ENCODE results near the gene GNB1L. TPM values are rescaled to one million over a fixed set of nuclear protein-coding genes. Genes with fewer than 3 reads are reported as not detected.
"Not testable (repeated sequence)": the region's sequence is repeated elsewhere in the genome, so short reads cannot be mapped to it uniquely, and the experiment has no call there.

Gene GNB1L
- total RNA-seq, 2 donors from 2014 or later, result 2.5 to 4.5 TPM

DNA sequence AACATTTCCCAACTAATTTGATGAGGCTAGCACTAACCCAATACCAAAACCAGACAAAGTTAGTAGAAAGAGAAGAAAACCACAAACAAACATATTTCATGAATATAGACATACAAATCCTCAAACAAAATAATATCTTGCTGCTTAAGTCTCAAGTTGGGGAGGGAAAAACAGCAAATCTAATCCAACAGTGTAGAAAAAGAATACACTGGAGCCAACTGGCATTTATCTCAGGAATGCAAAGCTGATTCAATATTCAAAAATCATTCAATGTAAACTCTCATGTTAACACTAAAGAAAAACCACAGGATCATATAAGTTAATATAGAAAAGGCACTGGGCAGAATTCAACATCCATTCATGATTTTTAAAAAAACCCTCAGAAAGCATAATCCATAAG lies 18.2 kb downstream of the GNB1L start:
- no peak for DNase-seq
- ATAC-seq, result no peak
- intact Hi-C loops (cut with DNase I), result no loop called here

- ATAC-seq (no peak), DNase-seq (no peak)
- intact Hi-C loops (cut with DNase I), result no loop called here
Measured at GRCh38 chr22:19834599-19834998, 20.1 kb downstream of the GNB1L start.

GRCh38 chr22:19833327-19833726 lies 21.3 kb downstream of the GNB1L start:
- intact Hi-C loops (cut with DNase I); ATAC-seq; DNase-seq: not testable (repeated sequence)

- DNase-seq (no peak), ATAC-seq (no peak)
- intact Hi-C loops (cut with DNase I), result no loop called here
Measured at GRCh38 chr22:19832476-19833108, 22.1 kb downstream of the GNB1L start.

GRCh38 chr22:19831979-19832378 lies 22.7 kb downstream of the GNB1L start:
- DNase-seq; intact Hi-C loops (cut with DNase I); ATAC-seq: not testable (repeated sequence)

DNA sequence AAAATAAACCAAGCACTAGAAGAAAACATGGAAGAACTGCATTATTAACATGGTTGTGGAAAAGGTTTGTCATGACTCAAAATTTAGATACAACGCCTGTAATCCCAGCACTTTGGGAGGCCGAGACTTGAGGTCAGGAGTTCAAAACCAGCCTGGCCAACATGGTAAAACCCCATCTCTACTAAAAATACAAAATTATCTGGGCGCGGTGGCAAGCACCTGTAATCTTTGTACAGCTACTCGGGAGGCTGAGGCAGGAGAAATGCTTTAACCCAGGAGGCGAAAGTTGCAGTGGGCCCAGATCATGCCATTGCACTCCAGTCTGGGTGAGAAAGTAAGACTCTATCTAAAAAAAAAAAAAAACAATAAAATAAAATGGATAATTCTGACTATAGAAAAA lies 23.7 kb downstream of the GNB1L start:
- DNase-seq (no peak), ATAC-seq (no peak)
- intact Hi-C loops (cut with DNase I), result no loop called here

DNA sequence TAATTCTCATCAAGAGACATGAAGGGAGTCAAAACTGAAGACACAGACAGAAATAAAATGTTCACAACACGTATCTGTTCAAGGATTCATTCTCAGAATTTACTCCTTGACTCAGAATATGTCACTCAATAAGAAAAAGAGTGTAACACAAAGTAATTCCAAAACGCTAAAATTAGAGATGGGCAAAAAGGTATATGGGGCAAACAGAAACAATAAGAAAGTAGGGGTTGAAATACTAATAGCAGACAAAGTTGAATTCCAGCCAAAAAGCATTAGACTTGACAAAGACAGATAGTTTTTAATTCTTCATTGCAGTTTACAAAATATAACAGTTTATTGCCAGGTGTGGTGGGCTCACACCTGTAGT lies 26.7 kb downstream of the GNB1L start:
- intact Hi-C loops (cut with DNase I), result no loop called here
- no peak for ATAC-seq
- DNase-seq, result no peak

DNA sequence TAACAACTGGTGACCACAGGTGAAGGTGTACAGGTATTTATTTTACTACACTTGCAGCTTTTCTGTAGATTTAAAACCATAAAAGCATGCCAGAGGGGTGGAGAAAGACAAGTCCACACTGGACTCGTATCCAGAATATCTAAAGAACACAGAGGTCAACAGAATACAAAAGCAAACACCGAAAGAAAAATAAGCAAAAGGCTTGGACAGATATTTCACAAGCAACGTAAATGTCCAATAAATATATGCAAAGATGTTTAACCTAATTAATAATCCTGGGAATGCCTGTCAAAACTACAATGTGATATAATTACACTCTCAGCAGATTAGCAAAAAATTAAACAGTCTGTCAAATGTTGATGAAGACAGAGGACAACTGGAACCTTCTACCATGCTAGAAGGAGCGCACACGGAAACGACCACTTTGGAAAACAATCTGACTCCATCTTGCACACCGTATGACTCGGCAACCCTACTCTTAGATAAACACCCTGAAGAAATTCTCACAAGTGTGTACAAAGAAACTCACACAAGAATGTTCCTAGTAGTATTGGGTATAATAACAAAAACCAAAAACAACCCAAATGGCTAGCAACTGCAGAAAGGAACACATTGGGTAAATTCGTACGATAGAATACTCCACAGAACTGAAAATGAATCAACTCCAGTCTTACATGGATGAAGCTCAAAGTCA lies 27.2 kb downstream of the GNB1L start:
- no peak for DNase-seq
- ATAC-seq, result no peak
- intact Hi-C loops (cut with DNase I), result no loop called here

DNA sequence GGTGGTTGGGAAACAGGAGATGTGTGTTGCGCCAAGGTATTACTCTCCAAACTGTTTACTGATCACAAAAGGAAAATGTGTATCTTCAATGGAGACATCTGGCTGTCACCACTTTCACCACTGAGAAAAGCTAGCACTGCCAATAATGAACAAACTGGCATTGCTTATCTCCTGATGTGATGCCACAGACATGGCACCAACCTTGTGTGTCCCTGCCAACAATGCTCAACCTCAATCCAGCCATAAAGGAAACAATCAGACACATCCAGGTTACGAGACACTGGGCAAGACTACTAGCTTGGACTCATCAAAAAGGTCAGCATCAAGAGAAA lies 28.1 kb downstream of the GNB1L start:
- DNase-seq, result no peak
- ATAC-seq, result no peak
- intact Hi-C loops (cut with DNase I), result no loop called here

DNA sequence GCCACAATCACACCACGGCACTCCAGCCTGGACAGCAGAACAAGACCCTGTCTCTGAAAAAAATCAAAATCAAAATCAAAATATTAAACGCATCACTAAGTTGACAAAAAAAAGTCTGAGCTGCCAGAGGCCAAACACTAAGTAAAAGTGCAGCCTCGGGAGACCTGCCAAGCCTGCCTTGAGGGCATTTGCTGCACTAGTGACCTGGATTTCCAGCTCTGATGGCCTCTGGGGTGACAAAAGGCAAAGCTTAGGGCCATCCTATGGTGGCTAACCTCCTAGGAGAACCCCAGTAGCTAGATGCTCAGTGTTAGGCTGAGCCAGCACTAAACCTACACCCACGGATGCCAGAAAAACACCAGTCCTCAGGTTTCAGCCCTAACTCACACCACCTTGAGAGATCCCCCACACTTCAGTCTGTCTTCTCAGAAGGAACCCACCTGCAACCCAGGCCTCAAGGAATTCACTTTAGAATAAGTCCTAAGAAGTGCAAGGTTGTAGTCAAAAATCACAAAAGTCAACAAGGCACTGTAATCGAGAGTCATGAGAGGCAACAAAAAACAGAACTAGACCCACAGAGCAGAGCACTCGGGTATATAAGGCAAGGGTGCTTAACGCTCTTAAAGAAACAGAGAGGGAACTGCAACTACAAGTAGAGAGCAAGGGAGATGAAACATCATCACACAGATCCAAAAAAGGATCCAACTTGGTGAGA lies 28.6 kb downstream of the GNB1L start:
- DNase-seq (no peak), ATAC-seq (no peak)
- intact Hi-C loops (cut with DNase I), result no loop called here

- intact Hi-C loops (cut with DNase I), result no loop called here
- no peak for ATAC-seq
- no peak for DNase-seq
Measured at GRCh38 chr22:19824926-19825339, 29.7 kb downstream of the GNB1L start.

DNA sequence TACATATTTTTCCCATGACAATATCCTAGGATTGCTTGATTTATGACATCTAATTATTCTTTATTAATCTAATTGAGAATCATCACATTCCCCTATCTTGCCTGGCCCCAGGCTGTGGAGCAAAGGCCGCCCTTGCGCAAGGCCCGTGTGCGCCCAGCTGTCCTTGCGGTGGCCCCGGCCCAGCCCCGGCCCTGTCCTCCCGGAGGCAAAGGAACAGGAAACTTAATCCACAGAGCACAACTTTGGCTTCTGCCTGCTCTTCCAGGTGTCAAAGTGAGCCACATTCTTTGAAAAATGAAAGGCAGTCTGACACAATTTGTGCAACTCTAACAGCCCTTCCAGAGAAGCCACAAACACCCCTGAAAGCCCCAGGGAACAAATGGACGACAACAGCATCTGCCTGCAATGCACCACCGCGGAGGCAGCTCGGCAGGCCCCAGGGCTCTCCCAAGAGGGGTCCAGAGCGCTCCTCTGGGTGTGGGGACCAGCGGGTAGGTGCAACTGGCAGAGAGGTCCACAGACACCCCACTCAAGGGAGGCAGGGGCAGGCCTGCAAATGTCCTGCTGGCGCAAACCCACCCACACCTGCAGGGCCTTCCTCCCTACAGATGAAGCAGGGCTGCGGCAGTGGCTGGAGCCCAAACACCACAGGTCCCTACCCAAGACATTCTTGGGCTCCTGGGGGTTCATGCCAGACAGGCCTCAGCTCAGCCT lies 30.3 kb downstream of the GNB1L start:
- no peak for DNase-seq
- intact Hi-C loops (cut with DNase I), result no loop called here
- no peak for ATAC-seq

- intact Hi-C loops (cut with DNase I), result no loop called here
- DNase-seq (no peak), ATAC-seq (no peak)
Measured at GRCh38 chr22:19823902-19824211, 30.8 kb downstream of the GNB1L start.

DNA sequence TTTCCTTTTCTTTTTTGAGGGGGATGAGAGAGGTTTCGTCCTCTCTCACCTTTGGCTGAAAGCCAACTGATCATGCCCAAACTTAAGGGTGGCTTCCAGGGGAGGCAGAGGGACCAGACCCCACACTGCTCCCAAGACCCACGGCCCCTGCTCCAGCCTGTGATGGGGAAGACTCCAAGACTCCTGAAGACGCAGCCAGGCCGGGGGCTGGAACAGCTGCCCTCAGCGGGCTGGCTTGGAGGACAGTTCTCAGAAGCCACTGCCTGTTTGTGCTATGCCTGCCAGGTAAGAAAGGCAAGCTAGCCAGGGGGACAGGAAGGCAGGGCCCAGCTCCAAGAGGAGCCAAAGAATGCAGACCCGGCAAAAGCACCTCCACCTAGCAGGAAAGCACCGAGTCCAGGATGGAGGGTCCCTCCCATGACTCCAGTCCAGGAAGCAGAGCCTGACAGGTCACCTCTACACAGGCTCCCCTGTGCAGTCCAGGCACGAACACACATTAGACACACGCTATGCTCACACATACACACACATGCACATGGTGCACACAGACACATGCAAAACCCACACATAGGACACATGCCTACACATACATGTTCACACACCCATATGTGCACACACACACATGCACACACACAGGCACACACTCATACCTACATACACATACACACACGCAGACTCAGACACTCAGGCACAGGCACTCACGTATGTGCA lies 31.3 kb downstream of the GNB1L start:
- DNase-seq, result no peak
- no peak for ATAC-seq
- intact Hi-C loops (cut with DNase I), result no loop called here

DNA sequence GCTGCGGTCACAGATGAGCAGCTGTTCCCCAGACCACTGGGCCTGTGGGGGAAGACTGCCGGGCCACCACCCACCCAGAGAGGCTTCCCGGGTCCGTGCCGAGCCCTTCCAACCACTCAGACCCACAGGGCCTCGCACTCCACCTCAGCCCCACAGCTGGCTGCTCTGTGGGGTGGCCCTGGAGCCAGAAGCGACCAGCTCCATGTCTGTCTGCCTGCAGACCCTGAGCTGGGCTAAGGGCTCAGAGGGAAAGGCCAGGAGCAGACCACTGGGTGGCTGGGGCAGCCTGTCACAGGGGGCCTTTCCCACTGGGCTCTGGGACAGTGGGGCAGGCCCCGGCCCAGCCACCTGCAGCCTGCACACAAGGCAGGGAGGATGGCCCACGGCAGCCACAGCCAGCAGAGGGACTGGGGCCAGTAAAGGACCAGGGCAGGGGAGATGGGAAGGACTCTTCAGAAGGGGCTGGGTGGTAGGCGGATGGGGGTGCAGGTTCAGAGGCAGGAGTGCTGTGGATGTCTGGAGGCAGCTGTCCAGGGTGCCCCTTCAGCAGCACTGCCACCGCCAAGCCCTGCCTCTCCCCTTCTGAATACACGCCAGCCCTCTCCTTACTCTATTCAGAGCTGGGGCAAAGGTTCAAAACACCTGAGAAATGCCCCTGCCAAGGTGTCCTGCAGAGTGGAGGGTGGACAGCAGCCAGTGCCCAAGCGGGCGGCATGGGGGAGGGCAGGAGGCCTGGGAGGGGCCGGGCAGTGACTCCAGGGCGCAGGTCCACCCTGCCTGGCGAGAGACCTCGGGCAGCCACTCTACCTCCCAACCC lies 32.2 kb downstream of the GNB1L start:
- intact Hi-C loops (cut with DNase I), result no loop called here
- ATAC-seq (no peak), DNase-seq (no peak)

DNA sequence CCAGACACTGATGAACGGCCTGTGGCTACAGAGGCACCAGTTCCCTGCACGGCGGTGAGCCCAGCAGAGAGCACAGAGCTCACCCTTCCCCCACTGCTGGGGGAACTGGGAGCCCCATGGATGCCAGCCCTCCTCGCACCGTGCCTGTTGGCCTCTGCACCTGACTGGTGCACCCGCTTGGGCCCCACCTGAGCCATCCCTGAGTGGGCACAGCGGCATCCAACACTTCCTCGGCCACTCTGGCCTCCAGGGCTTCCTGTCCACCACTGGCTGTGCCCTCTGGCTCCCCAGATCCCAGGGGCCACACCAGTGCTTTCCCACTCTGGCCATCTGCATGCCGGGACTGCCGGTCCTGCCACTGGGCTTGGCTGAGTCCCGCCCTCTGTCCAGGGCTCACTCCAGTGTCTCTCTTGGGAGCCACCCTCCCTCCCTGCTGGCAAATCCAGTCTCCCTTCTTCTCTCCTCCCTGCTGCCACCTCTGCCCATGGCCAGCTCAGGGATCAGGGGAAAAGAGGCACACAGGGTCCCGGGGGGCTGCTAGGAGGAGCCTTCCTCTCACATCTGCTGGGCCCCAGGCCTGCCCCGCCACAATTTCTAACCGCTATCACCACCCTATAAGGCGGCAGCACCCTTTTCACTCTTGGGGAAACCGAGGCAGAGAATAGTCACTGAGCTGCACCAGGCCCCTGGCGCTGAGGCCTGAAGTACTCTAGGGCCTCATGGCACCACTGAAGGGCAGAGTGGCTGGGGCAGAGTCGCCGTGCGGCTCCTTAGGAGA lies 33.0 kb downstream of the GNB1L start:
- no peak for ATAC-seq
- DNase-seq, result no peak
- intact Hi-C loops (cut with DNase I), result no loop called here

DNA sequence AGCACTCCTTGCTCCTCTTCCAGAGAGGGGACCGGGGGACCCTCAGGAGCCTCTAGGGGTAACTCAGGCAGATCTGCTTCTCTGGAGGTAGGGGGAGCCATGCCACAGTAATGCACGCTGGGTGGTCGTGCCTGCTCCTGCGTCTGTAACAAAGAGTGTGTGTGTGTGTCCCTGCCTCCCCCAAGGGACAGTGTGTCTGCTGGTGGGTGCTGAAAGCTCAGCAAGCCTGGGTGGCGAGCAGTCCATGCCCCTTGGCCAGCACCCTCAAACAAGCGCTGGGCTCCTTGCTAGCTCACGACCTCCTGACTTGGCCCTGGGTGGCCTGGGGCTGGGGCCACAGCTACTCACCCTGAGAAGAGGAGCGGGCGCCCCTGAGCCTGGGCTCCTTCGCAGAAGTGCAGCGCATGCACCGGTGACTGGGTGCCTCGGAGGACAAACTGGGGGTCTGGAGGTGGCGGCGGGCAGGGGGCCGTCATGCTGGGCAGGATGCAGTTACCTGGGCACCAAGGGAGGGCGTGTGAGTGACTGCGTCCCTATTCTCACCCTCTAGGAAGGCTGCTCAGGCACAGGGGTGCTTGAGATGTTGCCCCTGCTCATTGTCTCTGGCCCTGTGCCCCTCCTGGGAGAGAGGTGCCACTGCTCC lies 33.7 kb downstream of the GNB1L start:
- intact Hi-C loops (cut with DNase I), result no loop called here
- ATAC-seq (no peak), DNase-seq (no peak)
